ENCODE measurements around the gene OR2H1. TPM values are rescaled to one million over a fixed set of nuclear protein-coding genes. Genes with fewer than 3 reads are reported as not detected.

OR2H1 gene
- polyA plus RNA-seq, 1 donor (not counting 4 experiments of a cell fraction or from before 2014, with no cell fraction given) = not detected

GRCh38 chr6:29504961-29505360, 48.0 kb downstream of the OR2H1 start:
- dilution Hi-C loops (cut with MboI; ENCODE audit: extremely low pct_ligation_motif_present, low sequenced_read_pairs) = no loop called here
- Histone ChIP-seq H3K9me1 (ENCODE audit: control insufficient read depth, extremely low read depth, insufficient read depth, low read length) (no peaks in the 10 kb centered on the region), H3K4me1 (ENCODE audit: control insufficient read depth, extremely low read depth, insufficient read depth, low read length) (peaks cover 4% of the 10 kb centered on the region), H3K4me3 (ENCODE audit: control insufficient read depth in 2 of 3, extremely low read depth in 1 of 3, insufficient read depth in 2 of 3, low read depth in 1 of 3, low read length in 3 of 3) (no peak overlapping the region), H3K27ac (ENCODE audit: control insufficient read depth, insufficient read depth, low read length) (no peak overlapping the region), H3K4me2 (ENCODE audit: control insufficient read depth, extremely low read depth, insufficient read depth, low read depth, low read length) (no peak overlapping the region), H3K27me3 (ENCODE audit: control insufficient read depth, extremely low read depth, insufficient read depth, low read length) (peaks cover 29% of the 10 kb centered on the region), H3K36me3 (ENCODE audit: control insufficient read depth in 2 of 2, extremely low read depth in 1 of 2, insufficient read depth in 2 of 2, low read length in 2 of 2) (no peaks in the 10 kb centered on the region), H2AFZ (ENCODE audit: control insufficient read depth, low read length) (no peak overlapping the region), H3K9ac (ENCODE audit: control insufficient read depth, extremely low read depth, insufficient read depth, low read length) (no peak overlapping the region), H3K9me3 (ENCODE audit: control insufficient read depth, low read depth, low read length) (no peaks in the 10 kb centered on the region), H3K79me2 (ENCODE audit: control insufficient read depth, insufficient read depth, low read length) (no peaks in the 10 kb centered on the region), H4K20me1 (ENCODE audit: control insufficient read depth, extremely low read depth, insufficient read depth, low read length) (no peaks in the 10 kb centered on the region)
- TF ChIP-seq CTCF (optimal IDR thresholded peaks at IDR 0.05 in 1 of 3, IDR thresholded peaks at IDR 0.05 in 1 of 3, conservative IDR thresholded peaks at IDR 0.05 in 1 of 3; ENCODE audit: extremely low read depth in 1 of 3, insufficient read depth in 2 of 3, low read length in 3 of 3) = no peak
- TF ChIP-seq EZH2 (IDR thresholded peaks at IDR 0.05; ENCODE audit: low read length) = no peak
- no peak for FAIRE-seq
- no peak for DNase-seq (ENCODE audit: low read depth, low spot score)

GRCh38 chr6:29505808-29506207, 48.9 kb downstream of the OR2H1 start:
- no peaks in the 10 kb centered on the region for H3K9me1 ChIP-seq (ENCODE audit: control insufficient read depth, extremely low read depth, insufficient read depth, low read length)
- H4K20me1 ChIP-seq (ENCODE audit: control insufficient read depth, extremely low read depth, insufficient read depth, low read length) = no peaks in the 10 kb centered on the region
- no peak overlapping the region for H3K27ac ChIP-seq (ENCODE audit: control insufficient read depth, insufficient read depth, low read length)
- peaks cover 29% of the 10 kb centered on the region for H3K27me3 ChIP-seq (ENCODE audit: control insufficient read depth, extremely low read depth, insufficient read depth, low read length)
- H3K9ac ChIP-seq (ENCODE audit: control insufficient read depth, extremely low read depth, insufficient read depth, low read length) = no peak overlapping the region
- H3K9me3 ChIP-seq (ENCODE audit: control insufficient read depth, low read depth, low read length) = no peaks in the 10 kb centered on the region
- H3K79me2 ChIP-seq (ENCODE audit: control insufficient read depth, insufficient read depth, low read length) = no peaks in the 10 kb centered on the region
- DNase-seq (ENCODE audit: low read depth, low spot score) (no peak), FAIRE-seq (no peak)
- H3K4me1 ChIP-seq (ENCODE audit: control insufficient read depth, extremely low read depth, insufficient read depth, low read length) = peaks cover 4% of the 10 kb centered on the region
- H3K36me3 ChIP-seq (ENCODE audit: control insufficient read depth in 2 of 2, extremely low read depth in 1 of 2, insufficient read depth in 2 of 2, low read length in 2 of 2) = no peaks in the 10 kb centered on the region
- no peak overlapping the region for H3K4me2 ChIP-seq (ENCODE audit: control insufficient read depth, extremely low read depth, insufficient read depth, low read depth, low read length)
- H3K4me3 ChIP-seq (ENCODE audit: control insufficient read depth in 2 of 3, extremely low read depth in 1 of 3, insufficient read depth in 2 of 3, low read depth in 1 of 3, low read length in 3 of 3) = no peak overlapping the region
- dilution Hi-C loops (cut with MboI; ENCODE audit: extremely low pct_ligation_motif_present, low sequenced_read_pairs) = no loop called here
- H2AFZ ChIP-seq (ENCODE audit: control insufficient read depth, low read length) = no peak overlapping the region
- no peak for TF ChIP-seq EZH2 (IDR thresholded peaks at IDR 0.05; ENCODE audit: low read length)
- no peak for TF ChIP-seq CTCF (optimal IDR thresholded peaks at IDR 0.05 in 1 of 3, IDR thresholded peaks at IDR 0.05 in 1 of 3, conservative IDR thresholded peaks at IDR 0.05 in 1 of 3; ENCODE audit: extremely low read depth in 1 of 3, insufficient read depth in 2 of 3, low read length in 3 of 3)

All from keratinocyte (primary cell).